Neuronal stem cell (in vitro differentiated cells): Measurements from ENCODE around the gene FSD1L.
"Not testable (repeated sequence)": the region's sequence is repeated elsewhere in the genome, so short reads cannot be mapped to it uniquely, and the experiment has no call there.

Experiments used
- DNase-seq: peaks from one replicate; pipeline ENCODE4 v3.0.0-alpha.2; 2013; ENCODE audit warnings: low spot score
- H2AFZ ChIP-seq: one replicate; pipeline ENCODE4 v1.6.1; 2013; ENCODE audit warnings: mild to moderate bottlenecking, low read length, inconsistent platforms
- H2AK5ac ChIP-seq: 2 replicates; pipeline ENCODE4 v1.6.1; 2013; ENCODE audit warnings: low read depth, mild to moderate bottlenecking, inconsistent platforms, low read length, moderate library complexity, mixed read lengths
- H2BK120ac ChIP-seq: 2 replicates; pipeline ENCODE4 v1.6.1; 2013; ENCODE audit warnings: low read depth, mild to moderate bottlenecking, inconsistent platforms, low read length, moderate library complexity, mixed read lengths
- H2BK12ac ChIP-seq: one replicate; pipeline ENCODE4 v1.6.1; 2013; ENCODE audit warnings: low read length, inconsistent platforms
- H2BK15ac ChIP-seq: 2 replicates; pipeline ENCODE4 v1.6.1; 2013; ENCODE audit warnings: mild to moderate bottlenecking, low read length, inconsistent platforms, mixed read lengths
- H2BK5ac ChIP-seq: one replicate; pipeline ENCODE4 v1.6.1; 2013; ENCODE audit warnings: inconsistent platforms, mild to moderate bottlenecking, low read length, moderate library complexity
- H3K14ac ChIP-seq: one replicate; pipeline ENCODE4 v1.6.1; 2013; ENCODE audit warnings: low read length, inconsistent platforms
- H3K18ac ChIP-seq: 2 replicates; pipeline ENCODE4 v1.6.1; 2013; ENCODE audit warnings: low read length, inconsistent platforms
- H3K23ac ChIP-seq: 2 replicates; pipeline ENCODE4 v1.6.1; 2013; ENCODE audit warnings: low read depth, mild to moderate bottlenecking, mixed read lengths, low read length, inconsistent platforms; ENCODE audit not compliant: poor library complexity
- H3K27ac ChIP-seq: replicated peaks from 3 replicates; pipeline ENCODE4 v1.5.1; 2013; ENCODE audit warnings: low read length, inconsistent platforms
- H3K27me3 ChIP-seq, 3 experiments: 2 replicates each; pipeline ENCODE4 v1.6.1; 2013; ENCODE audit warnings: low read length in 3 of 3, mild to moderate bottlenecking in 2 of 3, inconsistent platforms in 1 of 3, low read depth in 1 of 3, mixed read lengths in 1 of 3, moderate library complexity in 1 of 3; ENCODE audit not compliant: control insufficient read depth in 3 of 3, insufficient read depth in 3 of 3
- H3K36me3 ChIP-seq, 2 donors: replicated peaks in 1 of 2; 2 replicates each; pipeline ENCODE4 v1.6.1; 2013; ENCODE audit warnings: low read length in 2 of 2; ENCODE audit not compliant: control insufficient read depth in 2 of 2, insufficient read depth in 2 of 2
- H3K4ac ChIP-seq: 2 replicates; pipeline ENCODE4 v1.6.1; 2013; ENCODE audit warnings: inconsistent platforms, mild to moderate bottlenecking, low read length, moderate library complexity
- H3K4me1 ChIP-seq, 2 donors: 1 replicate in 1 of 2; 2 replicates in 1 of 2; pipeline ENCODE4 v1.6.1; 2013; ENCODE audit warnings: low read length in 2 of 2, low read depth in 1 of 2; ENCODE audit not compliant: control insufficient read depth in 2 of 2, insufficient read depth in 1 of 2
- H3K4me2 ChIP-seq: one replicate; pipeline ENCODE4 v1.6.1; 2013; ENCODE audit warnings: mild to moderate bottlenecking, low read length, inconsistent platforms; ENCODE audit not compliant: insufficient read depth, poor library complexity, severe bottlenecking
- H3K4me3 ChIP-seq, 2 donors: 2 replicates each; pipeline ENCODE4 v1.5.1; 2013; ENCODE audit warnings: low read length in 2 of 2, mild to moderate bottlenecking in 2 of 2, inconsistent platforms in 1 of 2, moderate library complexity in 1 of 2
- H3K79me1 ChIP-seq: one replicate; pipeline ENCODE4 v1.6.1; 2013; ENCODE audit warnings: low read depth, mild to moderate bottlenecking, inconsistent platforms, low read length, moderate library complexity
- H3K9ac ChIP-seq: one replicate; pipeline ENCODE4 v1.6.1; 2013; ENCODE audit warnings: mild to moderate bottlenecking, low read depth, low read length, inconsistent platforms; ENCODE audit not compliant: poor library complexity
- H3K9me3 ChIP-seq, 2 donors: replicated peaks in 1 of 2; 2 replicates each; pipeline versions ENCODE3 to v1.6.1; 2013; ENCODE audit warnings: low read length in 2 of 2, mild to moderate bottlenecking in 2 of 2, inconsistent platforms in 1 of 2, low read depth in 1 of 2, mixed read lengths in 1 of 2, moderate library complexity in 1 of 2; ENCODE audit not compliant: control insufficient read depth in 2 of 2, insufficient read depth in 1 of 2
- H4K8ac ChIP-seq: one replicate; pipeline ENCODE4 v1.6.1; 2013; ENCODE audit warnings: low read depth, mild to moderate bottlenecking, inconsistent platforms, low read length, moderate library complexity
- H4K91ac ChIP-seq: one replicate; pipeline ENCODE4 v1.6.1; 2013; ENCODE audit warnings: low read length, low read depth, mild to moderate bottlenecking, inconsistent platforms; ENCODE audit not compliant: poor library complexity
- WGBS, 2 donors: extraction: QIAGEN DNeasy Blood & Tissue Kit; methylation state at CpG; one replicate each; pipeline ENCODE4 v1.1.7; 2013; ENCODE audit warnings: missing lambda C conversion rate in 2 of 2, mixed read lengths in 1 of 2; ENCODE audit not compliant: insufficient read length in 2 of 2, insufficient replicate concordance in 1 of 2; ENCODE audit errors: extremely low coverage in 2 of 2; 5-methylcytosine and 5-hydroxymethylcytosine counted together

Gene FSD1L

GRCh38 chr9:105522618-105523385 is 75.0 kb downstream of the FSD1L start:
- H3K9me3 ChIP-seq, H3K18ac ChIP-seq, H3K4ac ChIP-seq, H3K27me3 ChIP-seq, H4K8ac ChIP-seq, H2BK12ac ChIP-seq, H3K9ac ChIP-seq, H3K4me1 ChIP-seq, H2BK15ac ChIP-seq, H4K91ac ChIP-seq, H3K4me2 ChIP-seq, H2AFZ ChIP-seq, H2BK5ac ChIP-seq, H3K79me1 ChIP-seq, H3K14ac ChIP-seq, H3K27ac ChIP-seq, H2BK120ac ChIP-seq, H3K23ac ChIP-seq, H2AK5ac ChIP-seq, H3K4me3 ChIP-seq, DNase-seq: not testable (repeated sequence)
- no CpG with 5 or more reads among the region's 10 CpGs for WGBS, 2 donors
- H3K36me3 ChIP-seq: peaks cover 0 to 14% of the 10 kb centered on the region in 2 donors

GRCh38 chr9:105531530-105531929 is 83.7 kb downstream of the FSD1L start:
- no peak overlapping the region for H2BK120ac ChIP-seq
- no peaks in the 10 kb centered on the region for H3K79me1 ChIP-seq
- H3K23ac ChIP-seq: no peak overlapping the region
- H2BK5ac ChIP-seq: no peak overlapping the region
- H3K18ac ChIP-seq: no peak overlapping the region
- no peak overlapping the region for H4K8ac ChIP-seq
- H3K9ac ChIP-seq: no peak overlapping the region
- no peak overlapping the region for H2AK5ac ChIP-seq
- no peak overlapping the region for H2BK12ac ChIP-seq
- no peak overlapping the region for H4K91ac ChIP-seq
- H3K27ac ChIP-seq: no peak overlapping the region
- no peak overlapping the region for H2AFZ ChIP-seq
- no peak for DNase-seq
- H3K9me3 ChIP-seq: peaks cover 0 to 8% of the 10 kb centered on the region in 2 donors
- no peak overlapping the region for H3K4me2 ChIP-seq
- H3K14ac ChIP-seq: no peak overlapping the region
- H3K4me1 ChIP-seq: no peaks in the 10 kb centered on the region
- no peak overlapping the region for H3K4me3 ChIP-seq
- peaks cover 2 to 54% of the 10 kb centered on the region in 2 donors for H3K36me3 ChIP-seq
- H2BK15ac ChIP-seq: no peak overlapping the region
- no peak overlapping the region for H3K4ac ChIP-seq
- no peaks in the 10 kb centered on the region for H3K27me3 ChIP-seq
- no CpG with 5 or more reads among the region's 3 CpGs for WGBS, 2 donors

- no peak overlapping the region for H3K23ac ChIP-seq
- H3K4ac ChIP-seq: no peak overlapping the region
- no peak overlapping the region for H2BK5ac ChIP-seq
- H2AK5ac ChIP-seq: no peak overlapping the region
- H3K9me3 ChIP-seq: peaks cover 0 to 2% of the 10 kb centered on the region in 2 donors
- H3K36me3 ChIP-seq: peaks cover 4 to 81% of the 10 kb centered on the region in 2 donors
- no peak overlapping the region for H3K18ac ChIP-seq
- H3K14ac ChIP-seq: no peak overlapping the region
- no peak overlapping the region for H2BK15ac ChIP-seq
- H3K27me3 ChIP-seq: no peaks in the 10 kb centered on the region
- no peak overlapping the region for H3K4me3 ChIP-seq
- H4K91ac ChIP-seq: no peak overlapping the region
- no peaks in the 10 kb centered on the region for H3K4me1 ChIP-seq
- no peak overlapping the region for H3K4me2 ChIP-seq
- no peak overlapping the region for H4K8ac ChIP-seq
- DNase-seq: no peak
- no peak overlapping the region for H3K27ac ChIP-seq
- H3K79me1 ChIP-seq: no peaks in the 10 kb centered on the region
- H2BK120ac ChIP-seq: no peak overlapping the region
- no CpG with 5 or more reads among the region's 3 CpGs for WGBS, 2 donors
- no peak overlapping the region for H2BK12ac ChIP-seq
- no peak overlapping the region for H2AFZ ChIP-seq
- no peak overlapping the region for H3K9ac ChIP-seq
These were observed 88.3 kb downstream of the FSD1L start for GRCh38 chr9:105535920-105536668.

GRCh38 chr9:105539452-105539851 is 91.6 kb downstream of the FSD1L start:
- no peak for DNase-seq
- H3K4me3 ChIP-seq: no peak overlapping the region

More at GRCh38 chr9:105539452-105539851, 91.6 kb downstream of the FSD1L start:
- Histone ChIP-seq H3K14ac (no peak overlapping the region), H3K18ac (no peak overlapping the region), H3K4me1 (no peaks in the 10 kb centered on the region), H4K91ac (no peak overlapping the region), H3K27ac (no peak overlapping the region), H3K4ac (no peak overlapping the region), H2AFZ (no peak overlapping the region), H3K27me3 (no peaks in the 10 kb centered on the region), H3K23ac (no peak overlapping the region), H3K4me2 (no peak overlapping the region), H3K36me3 (peaks cover 4 to 71% of the 10 kb centered on the region in 2 donors), H2BK12ac (no peak overlapping the region), H3K9ac (no peak overlapping the region), H2BK120ac (no peak overlapping the region), H4K8ac (no peak overlapping the region), H2AK5ac (no peak overlapping the region), H2BK15ac (no peak overlapping the region), H2BK5ac (no peak overlapping the region), H3K79me1 (no peaks in the 10 kb centered on the region), H3K9me3 (peaks cover 0 to 2% of the 10 kb centered on the region in 2 donors)
- no CpG with 5 or more reads among the region's 1 CpG for WGBS, 2 donors
